ENCODE data around the gene GABRP. TPM values are rescaled to one million over a fixed set of nuclear protein-coding genes. Genes with fewer than 3 reads are reported as not detected.

GABRP gene
- total RNA-seq, 1 donor from 2014 or later = not detected

DNA sequence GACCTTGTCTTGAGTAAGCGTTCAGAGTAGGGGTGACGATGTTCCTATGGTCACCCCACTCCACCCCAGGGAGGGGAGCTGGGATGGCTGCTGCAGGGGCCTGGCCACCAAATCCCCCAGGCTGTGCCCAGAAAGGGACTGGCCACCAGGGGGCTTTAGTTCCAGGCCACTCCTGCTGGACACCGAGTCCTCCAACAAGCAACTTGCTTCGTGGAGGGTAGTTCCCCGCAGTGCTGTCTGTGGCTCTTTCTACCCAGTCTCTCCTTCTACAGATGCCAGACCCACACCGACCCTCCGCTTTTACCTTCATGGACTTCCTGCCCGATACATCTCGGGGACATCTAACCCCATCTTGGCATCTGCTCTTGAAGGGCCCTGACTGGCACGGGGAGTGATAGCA is 35.7 kb upstream of the GABRP start:
- Mint-ChIP-seq H3K4me3 (peak overlapping the region; percentile 41), H3K27ac (no peak overlapping the region), H3K36me3 (no peaks in the 10 kb centered on the region), H3K27me3 (ENCODE audit: insufficient read depth, low read depth) (peaks cover 26% of the 10 kb centered on the region), H3K4me1 (peaks cover 48% of the 10 kb centered on the region), H3K9me3 (no peaks in the 10 kb centered on the region)
- peak; percentile 73 for DNase-seq (ENCODE audit: low spot score)
- Histone ChIP-seq H3K4me1 (peaks cover 23% of the 10 kb centered on the region), H3K36me3 (no peaks in the 10 kb centered on the region), H3K4me2 (no peak overlapping the region), H3K79me2 (ENCODE audit: low read depth) (no peaks in the 10 kb centered on the region), H4K20me1 (ENCODE audit: low read depth) (no peaks in the 10 kb centered on the region), H3K27me3 (peaks cover 27% of the 10 kb centered on the region), H3F3A (ENCODE audit: low read depth) (peaks cover 10% of the 10 kb centered on the region), H3K9ac (no peak overlapping the region), H3K9me3 (ENCODE audit: low read depth) (no peaks in the 10 kb centered on the region), H3K4me3 (no peak overlapping the region), H3K27ac (no peak overlapping the region), H2AFZ (replicated peaks) (no peak overlapping the region)
- no peak for TF ChIP-seq EZH2phosphoT487 (IDR thresholded peaks at IDR 0.05)
- TF ChIP-seq, protein P1, sequence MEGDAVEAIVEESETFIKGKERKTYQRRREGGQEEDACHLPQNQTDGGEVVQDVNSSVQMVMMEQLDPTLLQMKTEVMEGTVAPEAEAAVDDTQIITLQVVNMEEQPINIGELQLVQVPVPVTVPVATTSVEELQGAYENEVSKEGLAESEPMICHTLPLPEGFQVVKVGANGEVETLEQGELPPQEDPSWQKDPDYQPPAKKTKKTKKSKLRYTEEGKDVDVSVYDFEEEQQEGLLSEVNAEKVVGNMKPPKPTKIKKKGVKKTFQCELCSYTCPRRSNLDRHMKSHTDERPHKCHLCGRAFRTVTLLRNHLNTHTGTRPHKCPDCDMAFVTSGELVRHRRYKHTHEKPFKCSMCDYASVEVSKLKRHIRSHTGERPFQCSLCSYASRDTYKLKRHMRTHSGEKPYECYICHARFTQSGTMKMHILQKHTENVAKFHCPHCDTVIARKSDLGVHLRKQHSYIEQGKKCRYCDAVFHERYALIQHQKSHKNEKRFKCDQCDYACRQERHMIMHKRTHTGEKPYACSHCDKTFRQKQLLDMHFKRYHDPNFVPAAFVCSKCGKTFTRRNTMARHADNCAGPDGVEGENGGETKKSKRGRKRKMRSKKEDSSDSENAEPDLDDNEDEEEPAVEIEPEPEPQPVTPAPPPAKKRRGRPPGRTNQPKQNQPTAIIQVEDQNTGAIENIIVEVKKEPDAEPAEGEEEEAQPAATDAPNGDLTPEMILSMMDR (IDR thresholded peaks at IDR 0.05) = peak; percentile 65

DNA sequence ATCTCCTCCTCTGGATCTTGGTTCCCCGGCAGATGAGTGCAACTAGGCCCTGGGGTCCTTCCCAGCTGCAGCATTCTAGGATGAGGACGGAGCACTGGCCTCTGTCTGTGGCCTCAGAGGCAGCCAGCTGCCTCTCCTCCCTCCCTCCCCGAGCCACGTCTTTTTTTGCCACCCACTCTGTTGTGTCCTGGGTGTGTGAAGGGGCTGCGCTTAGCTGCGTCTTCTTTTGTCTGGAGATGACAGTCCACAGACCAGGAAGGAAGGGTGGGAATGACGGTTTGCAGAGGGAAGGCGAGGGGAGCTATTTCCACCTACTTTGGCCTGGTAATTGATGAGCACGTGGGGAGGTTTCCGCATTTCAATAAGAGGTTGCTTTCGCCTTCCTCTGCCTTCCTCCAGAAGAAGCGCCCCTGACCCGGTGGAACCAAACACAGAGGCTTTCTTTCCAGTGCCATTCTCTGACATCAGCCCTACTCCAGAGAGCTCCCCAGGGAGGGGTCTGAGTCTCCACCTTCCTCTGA is 34.5 kb upstream of the GABRP start:
- Histone ChIP-seq H3K9me3 (ENCODE audit: low read depth) (no peaks in the 10 kb centered on the region), H3K4me3 (no peak overlapping the region), H3F3A (ENCODE audit: low read depth) (peaks cover 10% of the 10 kb centered on the region), H4K20me1 (ENCODE audit: low read depth) (no peaks in the 10 kb centered on the region), H3K27ac (no peak overlapping the region), H3K4me1 (peaks cover 23% of the 10 kb centered on the region), H3K4me2 (no peak overlapping the region), H3K27me3 (peaks cover 20% of the 10 kb centered on the region), H3K36me3 (no peaks in the 10 kb centered on the region), H3K79me2 (ENCODE audit: low read depth) (no peaks in the 10 kb centered on the region), H2AFZ (replicated peaks) (no peak overlapping the region), H3K9ac (no peak overlapping the region)
- Mint-ChIP-seq H3K4me3 (no peak overlapping the region), H3K27ac (no peak overlapping the region), H3K9me3 (no peaks in the 10 kb centered on the region), H3K36me3 (no peaks in the 10 kb centered on the region), H3K27me3 (ENCODE audit: insufficient read depth, low read depth) (peaks cover 17% of the 10 kb centered on the region), H3K4me1 (peaks cover 48% of the 10 kb centered on the region)
- no peak for DNase-seq (ENCODE audit: low spot score)
- TF ChIP-seq EZH2 (IDR thresholded peaks at IDR 0.05) (no peak), EZH2phosphoT487 (IDR thresholded peaks at IDR 0.05) (no peak)
- TF ChIP-seq, protein P1 (IDR thresholded peaks at IDR 0.05) = no peak

DNA sequence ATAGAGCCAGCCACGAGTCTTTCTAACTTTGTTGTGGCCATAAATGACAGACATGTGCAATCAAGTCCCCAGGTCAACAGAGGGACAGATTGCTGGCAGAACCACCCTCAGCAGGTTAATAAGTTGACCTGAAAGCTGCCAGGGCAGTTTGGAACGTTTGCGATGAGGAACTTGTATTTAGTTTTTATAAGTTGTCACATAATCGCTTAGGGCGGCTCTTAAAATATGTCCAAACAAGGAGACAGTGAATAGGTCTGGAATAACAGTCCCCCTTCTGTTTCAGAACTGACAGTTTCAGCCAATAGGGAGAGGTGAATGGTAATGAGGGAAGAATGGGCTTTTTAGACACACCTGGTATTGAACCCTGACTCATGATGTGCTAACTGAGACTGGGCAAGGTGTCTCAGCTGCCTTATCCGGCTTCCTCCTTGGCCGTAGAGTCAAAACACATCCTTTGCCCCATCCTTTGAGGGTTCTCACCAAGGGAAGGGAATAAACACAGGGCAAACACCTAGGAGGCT is 33.6 kb upstream of the GABRP start:
- no peak overlapping the region for H3K27ac Mint-ChIP-seq

More for the DNA sequence above, 33.6 kb upstream of the GABRP start:
- Histone ChIP-seq H3K4me1 (peaks cover 23% of the 10 kb centered on the region), H2AFZ (replicated peaks) (no peak overlapping the region), H4K20me1 (ENCODE audit: low read depth) (no peaks in the 10 kb centered on the region), H3K9me3 (ENCODE audit: low read depth) (no peaks in the 10 kb centered on the region), H3K4me3 (no peak overlapping the region), H3K27me3 (peaks cover 10% of the 10 kb centered on the region), H3K36me3 (no peaks in the 10 kb centered on the region), H3K4me2 (no peak overlapping the region), H3K9ac (no peak overlapping the region), H3K79me2 (ENCODE audit: low read depth) (no peaks in the 10 kb centered on the region), H3K27ac (no peak overlapping the region), H3F3A (ENCODE audit: low read depth) (peaks cover 7% of the 10 kb centered on the region)
- no peak for DNase-seq (ENCODE audit: low spot score)
- Mint-ChIP-seq H3K27me3 (ENCODE audit: insufficient read depth, low read depth) (peaks cover 17% of the 10 kb centered on the region), H3K4me1 (peaks cover 45% of the 10 kb centered on the region), H3K4me3 (no peak overlapping the region), H3K36me3 (no peaks in the 10 kb centered on the region), H3K9me3 (no peaks in the 10 kb centered on the region)
- TF ChIP-seq EZH2 (IDR thresholded peaks at IDR 0.05) (no peak), EZH2phosphoT487 (IDR thresholded peaks at IDR 0.05) (no peak)
- TF ChIP-seq, protein P1 (IDR thresholded peaks at IDR 0.05) = no peak

Measured in neural progenitor cell (in vitro differentiated cells).